GM12878 (cell line): Measurements from ENCODE around the gene GPR34. TPM values are rescaled to one million over a fixed set of nuclear protein-coding genes. Genes with fewer than 3 reads are reported as not detected.

Experiments used
- ATAC-seq: fragments of 200-7000 bp; cut with Tn5 transposase; 3 replicates; pipeline ENCODE4 v1.9.1; 2020; ENCODE audit warnings: mild to moderate bottlenecking, moderate library complexity
- BruUV-seq: library from RNA; stranded (reverse); fragments of 400-500 nt; replicated peaks from 2 replicates; lab custom pipeline; 2021; lab: Mats Ljungman, UMichigan
- CTCF ChIA-PET: fragments of 300-600 bp; sonication (Branson Sonifier 250); formaldehyde crosslinking; extraction: SDS; loops from one replicate; lab custom pipeline; 2021; ENCODE audit warnings: inconsistent platforms; lab: Yijun Ruan, JAX
- POLR2A ChIA-PET: fragments of 350-600 bp; formaldehyde crosslinking; extraction: SDS; loops from one replicate; lab custom pipeline; 2021; ENCODE audit warnings: inconsistent platforms; lab: Charles Lee
- RAD21 ChIA-PET: fragments of 300-600 bp; sonication (Branson Sonifier 250); formaldehyde crosslinking; loops from one replicate; lab custom pipeline; 2023; ENCODE audit warnings: antibody characterized with exemption; ENCODE audit not compliant: unreplicated experiment; lab: Charles Lee
- SMC1A ChIA-PET: fragments of 300-600 bp; sonication (Branson Sonifier 250); formaldehyde crosslinking; loops from one replicate; lab custom pipeline; 2023; ENCODE audit not compliant: unreplicated experiment, uncharacterized antibody; lab: Charles Lee
- DNase-seq: peaks from one replicate; pipeline ENCODE4 v3.0.0-alpha.2; 2011; ENCODE audit warnings: low read depth, low spot score
- FAIRE-seq: peaks from 3 replicates; lab custom pipeline; 2011; peaks lifted over from hg19 to GRCh38; lab: Jason Lieb, UNC
- H2AFZ ChIP-seq: 2 replicates; pipeline ENCODE4 v1.6.0; 2011; ENCODE audit warnings: low read depth, low read length, control low read depth; ENCODE audit not compliant: control insufficient read depth
- H3K27ac ChIP-seq: 2 replicates; pipeline ENCODE4 v1.5.1; 2011; ENCODE audit warnings: control low read depth; ENCODE audit not compliant: control insufficient read depth, insufficient read depth
- H3K27me3 ChIP-seq, 2 experiments: replicated peaks in 1 of 2; 2 replicates each; pipeline versions ENCODE4 v1.6.0 to v1.6.1; 2011; ENCODE audit warnings: low read length in 1 of 2; ENCODE audit not compliant: control insufficient read depth in 2 of 2, insufficient read depth in 2 of 2
- H3K36me3 ChIP-seq, 2 experiments: 2 replicates each; pipeline ENCODE4 v1.5.1; 2011; ENCODE audit warnings: low read length in 1 of 2; ENCODE audit not compliant: control insufficient read depth in 2 of 2, insufficient read depth in 2 of 2
- H3K4me1 ChIP-seq: 2 replicates; pipeline ENCODE4 v1.6.1; 2011; ENCODE audit warnings: mild to moderate bottlenecking, low read length, moderate library complexity, mixed read lengths; ENCODE audit not compliant: control insufficient read depth, insufficient read depth
- H3K4me2 ChIP-seq: 2 replicates; pipeline ENCODE4 v1.6.0; 2011; ENCODE audit warnings: control low read depth; ENCODE audit not compliant: control insufficient read depth, insufficient read depth
- H3K4me3 ChIP-seq: fragments of 200-600 bp; sonication (generic); 2 replicates; pipeline ENCODE4 v1.5.1; 2016
- H3K79me2 ChIP-seq: 2 replicates; pipeline ENCODE4 v1.6.0; 2011; ENCODE audit warnings: low read length; ENCODE audit not compliant: control insufficient read depth, insufficient read depth
- H3K9ac ChIP-seq: 2 replicates; pipeline ENCODE4 v1.8.0; 2011; ENCODE audit warnings: low read length, control low read depth, mixed read lengths; ENCODE audit not compliant: control insufficient read depth, insufficient read depth
- H3K9me3 ChIP-seq: replicated peaks from 3 replicates; pipeline ENCODE4 v1.5.1; 2011; ENCODE audit warnings: mild to moderate bottlenecking, low read length; ENCODE audit not compliant: control insufficient read depth, insufficient read depth
- H4K20me1 ChIP-seq: 2 replicates; pipeline ENCODE4 v1.6.0; 2011; ENCODE audit not compliant: control insufficient read depth, insufficient read depth
- EED ChIP-seq: sonication (generic); IDR thresholded peaks from 2 replicates; pipeline ENCODE4 v1.6.1; 2016; ENCODE audit warnings: antibody characterized with exemption, low read depth
- HCFC1 ChIP-seq: fragments of 150-350 bp; IDR thresholded peaks from 2 replicates; pipeline ENCODE4 v1.6.1; 2014; ENCODE audit warnings: low read length
- JUNB ChIP-seq: IDR thresholded peaks from 2 replicates; pipeline ENCODE4 v1.6.1; 2016; ENCODE audit warnings: antibody characterized with exemption, mild to moderate bottlenecking
- LARP7 ChIP-seq: fragments of 450-650 bp; IDR thresholded peaks from 2 replicates; pipeline ENCODE4 v1.6.1; 2017; ENCODE audit warnings: mild to moderate bottlenecking
- MEF2A ChIP-seq: IDR thresholded peaks from 2 replicates; pipeline ENCODE4 v1.6.1; 2011; ENCODE audit warnings: low read depth, mild to moderate bottlenecking, low read length, moderate library complexity; ENCODE audit not compliant: insufficient read depth
- NR2C1 ChIP-seq: fragments of 450-650 bp; IDR thresholded peaks from 2 replicates; pipeline ENCODE4 v1.6.1; 2017; ENCODE audit warnings: antibody characterized with exemption, mild to moderate bottlenecking, moderate library complexity
- POU2F2 ChIP-seq: IDR thresholded peaks from 3 replicates; pipeline ENCODE4 v1.6.1; 2011; ENCODE audit warnings: low read depth, mild to moderate bottlenecking, low read length, borderline replicate concordance
- YY1 ChIP-seq: IDR thresholded peaks from 2 replicates; pipeline ENCODE4 v1.6.1; 2011; ENCODE audit warnings: low read depth, mild to moderate bottlenecking, low read length
- WGBS: methylation state at CpG from one replicate; pipeline ENCODE4 v1.1.6; 2016; ENCODE audit warnings: low lambda C conversion rate; ENCODE audit not compliant: insufficient replicate concordance, insufficient coverage; ENCODE audit errors: missing lambda C conversion rate; 5-methylcytosine and 5-hydroxymethylcytosine counted together
- in situ Hi-C: fragments of 300-500 bp; cut with MboI; formaldehyde crosslinking; loops from 9 replicates; pipeline ENCODE4 v1.14.3; 2018; ENCODE audit warnings: mixed read lengths
- intact Hi-C: fragments of 100-400 bp; cut with micrococcal nuclease; formaldehyde crosslinking; loops from one replicate; pipeline ENCODE4 v1.14.2; 2022; ENCODE audit not compliant: unreplicated experiment
- polyA plus RNA-seq, 11 experiments: library from polyadenylated mRNA; depleted of rRNA in 4 of 11; unstranded in 6 of 11; stranded (reverse) in 5 of 11; fragments of >200 nt; fragmentation: Nextera tagmentation in 4 of 11; fragmentation: Illumina TruSeq in 1 of 11; extraction: Ambion mirVana in 4 of 11; extraction: Trizol in 1 of 11; gene quantifications; 1 replicate in 1 of 11; 2 replicates in 10 of 11; pipeline versions ENCODE4 v1.2.1 to v1.2.3, GENCODE V29; 2011 to 2016; ENCODE audit warnings: inconsistent platforms in 2 of 11, missing spikeins in 2 of 11, low read depth in 1 of 11
- total RNA-seq, 4 experiments: library from RNA; depleted of rRNA in 3 of 4; stranded (reverse); fragments of >200 nt in 3 of 4; fragmentation: Illumina TruSeq in 1 of 4; extraction: Trizol in 1 of 4; gene quantifications; 2 replicates each; pipeline versions ENCODE4 v1.2.1 to v1.2.3, GENCODE V29; 2013 to 2021

GPR34 gene
- total and polyA plus RNA-seq, 10 of the 15 experiments (the other 5 are each of a cell fraction or from before 2014, with no cell fraction given): 0.12 to 0.84 (median 0.28) TPM; not detected in 1

- intact Hi-C loops: no loop called here
- no peak overlapping the region for H3K9ac ChIP-seq
- H2AFZ ChIP-seq: no peak overlapping the region
- no peak for DNase-seq
- H3K27me3 ChIP-seq: no peaks in the 10 kb centered on the region
- H3K9me3 ChIP-seq: no peaks in the 10 kb centered on the region
- BruUV-seq: no TSS peak
- TF ChIP-seq NR2C1 (no peak), LARP7 (no peak), YY1 (no peak), HCFC1 (no peak), JUNB (no peak), POU2F2 (no peak), MEF2A (no peak), EED (no peak)
- no peaks in the 10 kb centered on the region for H4K20me1 ChIP-seq
- 0 out of 2 replicates have a peak, but pooled peaks cover 4% of the 10 kb centered on the region for H3K4me1 ChIP-seq
- H3K36me3 ChIP-seq: no peaks in the 10 kb centered on the region; a peak in 1 of 4 replicates
- CTCF ChIA-PET: no interaction called here
- no peak overlapping the region for H3K4me3 ChIP-seq
- ATAC-seq: no peak
- H3K79me2 ChIP-seq: no peaks in the 10 kb centered on the region
- FAIRE-seq: no peak
- H3K27ac ChIP-seq: no peak overlapping the region
- SMC1A ChIA-PET: no interaction called here
- in situ Hi-C loops: no loop called here
- RAD21 ChIA-PET: no interaction called here
- POLR2A ChIA-PET: no interaction called here
- 60% methylated on average over 2 of the region's 2 CpGs for WGBS
- H3K4me2 ChIP-seq: no peak overlapping the region
Observed at GRCh38 chrX:41661366-41662095, 27.2 kb upstream of the GPR34 start.
